Fibroblast of mammary gland (primary cell): ENCODE data around the gene ADAMTS2.

Source experiments
- DNase-seq: peaks from one replicate; pipeline ENCODE4 v3.0.0-alpha.2; 2010; ENCODE audit warnings: low read depth
- H3K4me3 ChIP-seq: 2 replicates; pipeline ENCODE4 v1.5.1; 2011; ENCODE audit warnings: low read depth, mild to moderate bottlenecking, low read length, moderate library complexity; ENCODE audit not compliant: control insufficient read depth
- TF ChIP-seq, protein P1 (sequence below): conservative IDR thresholded peaks from 2 replicates; pipeline ENCODE4 v1.5.1; 2011; ENCODE audit warnings: low read depth, low read length, inconsistent platforms; ENCODE audit not compliant: control insufficient read depth, insufficient read depth

ADAMTS2 gene

DNA sequence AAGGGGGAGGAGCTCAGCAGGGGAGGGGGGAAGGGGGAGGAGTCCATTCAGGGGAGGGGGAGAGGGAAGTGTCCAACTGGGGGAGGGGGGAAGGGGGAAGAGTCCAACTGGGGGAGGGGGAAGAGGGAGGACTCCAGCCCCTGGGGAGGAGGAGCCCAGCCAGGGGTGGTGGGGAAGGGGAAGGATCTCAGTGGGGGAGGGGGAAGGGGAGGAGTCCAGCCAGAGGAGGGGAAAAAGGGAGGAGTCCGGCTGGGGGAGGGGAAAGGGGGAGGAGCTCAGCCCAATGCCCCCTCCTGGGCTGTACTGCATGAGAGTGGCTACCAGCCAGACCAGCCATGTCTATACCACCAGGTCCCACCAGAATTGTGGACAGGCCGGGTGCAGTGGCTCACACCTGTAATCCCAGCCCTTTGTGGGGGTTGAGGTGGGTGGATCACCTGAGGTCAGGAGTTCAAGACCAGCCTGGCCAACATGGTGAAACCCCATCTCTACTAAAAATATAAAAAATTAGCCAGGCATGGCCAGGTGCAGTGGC, 30.6 kb upstream of the ADAMTS2 start:
- TF ChIP-seq, protein P1, sequence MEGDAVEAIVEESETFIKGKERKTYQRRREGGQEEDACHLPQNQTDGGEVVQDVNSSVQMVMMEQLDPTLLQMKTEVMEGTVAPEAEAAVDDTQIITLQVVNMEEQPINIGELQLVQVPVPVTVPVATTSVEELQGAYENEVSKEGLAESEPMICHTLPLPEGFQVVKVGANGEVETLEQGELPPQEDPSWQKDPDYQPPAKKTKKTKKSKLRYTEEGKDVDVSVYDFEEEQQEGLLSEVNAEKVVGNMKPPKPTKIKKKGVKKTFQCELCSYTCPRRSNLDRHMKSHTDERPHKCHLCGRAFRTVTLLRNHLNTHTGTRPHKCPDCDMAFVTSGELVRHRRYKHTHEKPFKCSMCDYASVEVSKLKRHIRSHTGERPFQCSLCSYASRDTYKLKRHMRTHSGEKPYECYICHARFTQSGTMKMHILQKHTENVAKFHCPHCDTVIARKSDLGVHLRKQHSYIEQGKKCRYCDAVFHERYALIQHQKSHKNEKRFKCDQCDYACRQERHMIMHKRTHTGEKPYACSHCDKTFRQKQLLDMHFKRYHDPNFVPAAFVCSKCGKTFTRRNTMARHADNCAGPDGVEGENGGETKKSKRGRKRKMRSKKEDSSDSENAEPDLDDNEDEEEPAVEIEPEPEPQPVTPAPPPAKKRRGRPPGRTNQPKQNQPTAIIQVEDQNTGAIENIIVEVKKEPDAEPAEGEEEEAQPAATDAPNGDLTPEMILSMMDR = no peak
- no peak for DNase-seq
- H3K4me3 ChIP-seq = no peak overlapping the region

DNA sequence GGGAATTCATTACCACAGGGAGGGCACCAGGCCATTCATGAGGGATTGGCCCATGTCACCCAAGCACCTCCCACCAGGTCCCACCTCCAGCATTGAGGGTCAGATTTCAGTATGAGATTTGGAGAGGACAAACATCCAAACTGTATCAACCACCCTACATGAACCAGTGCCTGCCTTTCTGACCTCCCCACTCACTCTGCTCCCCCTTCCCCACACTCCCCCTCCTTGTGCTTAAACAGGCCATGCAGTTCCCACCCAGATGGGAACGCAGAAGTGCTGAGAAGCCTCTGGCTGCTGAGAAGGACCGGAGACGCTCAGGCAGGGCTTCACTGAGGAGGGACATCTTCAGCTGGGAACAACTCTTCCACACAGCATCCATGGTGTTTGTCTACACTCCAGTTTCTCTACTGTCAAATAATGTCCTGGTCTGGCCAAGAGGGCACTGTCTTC, 30.0 kb upstream of the ADAMTS2 start:
- TF ChIP-seq, protein P1 = no peak
- no peak for DNase-seq
- H3K4me3 ChIP-seq = no peak overlapping the region

DNA sequence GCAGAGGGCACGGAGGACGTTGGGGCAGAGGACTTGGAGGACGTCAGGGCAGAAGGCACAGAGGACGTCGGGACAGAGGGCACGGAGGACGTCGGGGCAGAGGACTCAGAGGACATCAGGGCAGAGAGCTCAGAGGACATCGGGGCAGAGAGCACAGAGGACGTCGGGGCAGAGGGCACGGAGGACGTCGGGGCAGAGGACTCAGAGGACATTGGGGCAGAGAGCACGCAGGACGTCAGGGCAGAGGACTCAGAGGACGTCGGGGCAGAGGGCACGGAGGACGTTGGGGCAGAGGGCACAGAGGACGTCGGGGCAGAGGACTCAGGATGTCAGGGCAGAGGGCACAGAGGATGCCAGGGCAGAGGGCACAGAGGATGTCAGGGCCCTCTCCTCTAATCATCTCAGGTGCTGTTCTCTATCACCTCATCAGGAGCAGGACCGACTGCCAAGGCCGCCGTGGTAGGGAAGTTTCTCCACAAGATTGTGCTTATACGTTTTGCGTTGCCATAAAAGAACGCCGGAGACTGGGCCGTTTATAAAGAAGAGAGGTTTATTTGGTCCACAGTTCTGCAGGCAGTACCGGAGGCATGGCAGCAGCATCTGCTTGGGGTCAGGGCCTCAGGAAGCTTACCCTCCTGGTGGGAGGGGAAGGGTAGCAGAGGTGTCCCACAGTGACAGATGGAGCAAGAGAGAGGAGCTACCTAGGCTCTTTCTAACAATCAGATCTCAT, 29.4 kb upstream of the ADAMTS2 start:
- TF ChIP-seq, protein P1 = no peak
- no peak for DNase-seq

DNA sequence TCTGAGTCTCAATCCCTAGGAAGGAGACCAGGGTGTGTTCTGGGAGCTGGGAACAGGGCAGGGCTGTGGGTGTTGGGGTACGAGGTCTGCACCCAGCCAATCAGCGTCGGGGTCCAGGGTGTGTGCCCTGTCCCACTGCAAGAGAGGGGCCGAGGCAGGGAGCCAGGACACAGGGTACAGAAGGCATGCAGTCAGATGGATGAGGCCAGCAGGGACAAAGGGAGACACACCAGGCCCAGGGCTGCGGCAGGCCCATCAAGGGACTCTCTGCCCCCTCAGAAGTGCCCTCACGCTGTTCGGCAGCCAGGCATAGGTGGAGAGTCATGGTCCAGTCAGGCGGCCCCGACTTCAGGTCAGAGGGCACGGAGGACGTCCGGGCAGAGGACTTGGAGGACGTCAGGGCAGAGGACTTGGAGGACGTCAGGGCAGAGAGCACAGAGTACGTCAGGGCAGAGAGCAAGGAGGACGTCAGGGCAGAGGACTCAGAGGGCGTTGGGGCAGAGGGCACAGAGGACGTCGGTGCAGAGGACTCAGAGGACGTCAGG, 28.8 kb upstream of the ADAMTS2 start:
- TF ChIP-seq, protein P1 = no peak
- no peak for DNase-seq
- H3K4me3 ChIP-seq = no peak overlapping the region

More for the DNA sequence above, 29.4 kb upstream of the ADAMTS2 start:
- no peak overlapping the region for H3K4me3 ChIP-seq

DNA sequence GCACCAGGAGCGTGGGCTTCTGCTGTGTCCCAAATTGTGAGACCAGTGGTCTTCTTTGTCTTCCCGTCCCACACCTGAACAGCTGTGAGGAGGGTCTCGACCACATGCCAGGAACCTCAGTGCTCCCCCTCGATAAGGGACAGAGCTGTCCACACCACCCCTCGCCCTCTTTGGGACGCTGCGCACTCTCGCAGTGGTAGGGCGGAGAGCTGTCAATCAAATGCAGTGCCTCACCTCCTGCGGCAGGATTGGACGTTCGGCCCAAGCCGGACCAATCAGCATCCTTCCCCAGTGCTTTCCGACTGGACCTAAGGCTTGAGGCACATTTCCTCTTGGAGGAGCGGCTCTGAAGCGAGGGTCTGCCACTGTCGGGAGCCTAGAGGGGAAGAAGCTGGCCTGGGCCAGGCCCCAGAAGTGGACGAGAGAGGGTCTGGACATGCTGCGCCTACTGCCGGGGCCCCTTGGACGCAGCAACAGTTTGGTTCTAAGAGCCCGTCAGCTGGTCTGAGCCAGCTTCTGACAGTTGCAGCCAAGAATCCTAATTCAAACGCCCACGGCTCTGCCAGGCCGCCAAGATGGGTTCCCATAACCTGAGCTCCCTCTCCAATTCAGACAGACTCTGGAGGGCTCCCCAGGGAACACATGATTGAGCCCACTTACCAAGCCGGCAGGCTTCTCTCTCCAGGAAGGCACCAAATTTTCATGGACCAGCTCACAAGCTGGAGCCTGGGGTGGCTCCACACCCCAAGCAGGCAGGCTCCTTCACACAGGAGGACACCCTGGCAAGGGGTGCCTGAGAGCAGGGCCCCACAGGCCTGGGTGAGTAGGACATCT, 28.1 kb upstream of the ADAMTS2 start:
- TF ChIP-seq, protein P1 = no peak
- DNase-seq = no peak

More for the DNA sequence above, 28.1 kb upstream of the ADAMTS2 start:
- H3K4me3 ChIP-seq = no peak overlapping the region
